Keratinocyte (primary cell): ENCODE results near the gene PLEKHO1. TPM values are rescaled to one million over a fixed set of nuclear protein-coding genes. Genes with fewer than 3 reads are reported as not detected.
"Not testable (repeated sequence)": the region's sequence is repeated elsewhere in the genome, so short reads cannot be mapped to it uniquely, and the experiment has no call there.

ENCODE experiments used
- DNase-seq: peaks from one replicate; pipeline ENCODE4 v3.0.0-alpha.2; 2011; ENCODE audit warnings: low read depth, missing footprints, low spot score
- FAIRE-seq: peaks from 2 replicates; lab custom pipeline; 2011; peaks lifted over from hg19 to GRCh38; lab: Jason Lieb, UNC
- H2AFZ ChIP-seq: 2 replicates; pipeline ENCODE4 v1.6.0; 2012; ENCODE audit warnings: low read length, control low read depth, inconsistent platforms; ENCODE audit not compliant: control insufficient read depth
- H3K27ac ChIP-seq: 2 replicates; pipeline ENCODE4 v1.5.1; 2011; ENCODE audit warnings: low read length; ENCODE audit not compliant: control insufficient read depth, insufficient read depth
- H3K27me3 ChIP-seq: 3 replicates; pipeline ENCODE4 v1.6.0; 2011; ENCODE audit warnings: low read length; ENCODE audit not compliant: control insufficient read depth, insufficient read depth; ENCODE audit errors: extremely low read depth
- H3K36me3 ChIP-seq, 2 experiments: 2 replicates in 1 of 2; 3 replicates in 1 of 2; pipeline ENCODE4 v1.5.1; 2011; ENCODE audit warnings: low read length in 2 of 2, mild to moderate bottlenecking in 1 of 2; ENCODE audit not compliant: control insufficient read depth in 2 of 2, insufficient read depth in 2 of 2; ENCODE audit errors: extremely low read depth in 1 of 2
- H3K4me1 ChIP-seq: 3 replicates; pipeline ENCODE4 v1.5.1; 2011; ENCODE audit warnings: low read length; ENCODE audit not compliant: control insufficient read depth, insufficient read depth; ENCODE audit errors: extremely low read depth
- H3K4me2 ChIP-seq: 3 replicates; pipeline ENCODE4 v1.6.0; 2011; ENCODE audit warnings: low read depth, low read length; ENCODE audit not compliant: control insufficient read depth, insufficient read depth; ENCODE audit errors: extremely low read depth
- H3K4me3 ChIP-seq, 3 experiments: fragments of 200-600 bp in 1 of 3; sonication (generic) in 1 of 3; 2 replicates in 2 of 3; 3 replicates in 1 of 3; pipeline ENCODE4 v1.5.1; 2011 to 2016; ENCODE audit warnings: low read length in 3 of 3, mild to moderate bottlenecking in 3 of 3, control low read depth in 2 of 3, inconsistent platforms in 1 of 3, low read depth in 1 of 3, mixed read lengths in 1 of 3, mixed run types in 1 of 3, moderate library complexity in 1 of 3; ENCODE audit not compliant: control insufficient read depth in 2 of 3, insufficient read depth in 2 of 3; ENCODE audit errors: extremely low read depth in 1 of 3
- H3K79me2 ChIP-seq: 2 replicates; pipeline ENCODE4 v1.6.0; 2012; ENCODE audit warnings: low read length; ENCODE audit not compliant: control insufficient read depth, insufficient read depth
- H3K9ac ChIP-seq: 3 replicates; pipeline ENCODE4 v1.6.0; 2011; ENCODE audit warnings: low read length; ENCODE audit not compliant: control insufficient read depth, insufficient read depth; ENCODE audit errors: extremely low read depth
- H3K9me1 ChIP-seq: 3 replicates; pipeline ENCODE4 v1.6.0; 2011; ENCODE audit warnings: low read length; ENCODE audit not compliant: control insufficient read depth, insufficient read depth; ENCODE audit errors: extremely low read depth
- H3K9me3 ChIP-seq: 2 replicates; pipeline ENCODE4 v1.5.1; 2012; ENCODE audit warnings: low read depth, low read length; ENCODE audit not compliant: control insufficient read depth
- H4K20me1 ChIP-seq: 3 replicates; pipeline ENCODE4 v1.6.0; 2011; ENCODE audit warnings: low read length; ENCODE audit not compliant: control insufficient read depth, insufficient read depth; ENCODE audit errors: extremely low read depth
- EZH2 ChIP-seq: IDR thresholded peaks from one replicate; pipeline ENCODE4 v1.6.1; 2012; ENCODE audit warnings: inconsistent platforms, mild to moderate bottlenecking, low read length, moderate library complexity
- dilution Hi-C: fragments of 300-500 bp; cut with MboI; formaldehyde crosslinking; loops from one replicate; pipeline ENCODE4 v1.7.0; 2020; ENCODE audit warnings: low sequenced_read_pairs; ENCODE audit not compliant: extremely low pct_ligation_motif_present
- polyA plus RNA-seq, 5 experiments: library from polyadenylated mRNA; depleted of rRNA in 3 of 5; stranded (reverse) in 3 of 5; stranded (forward) in 1 of 5; unstranded in 1 of 5; fragments of >200 nt; gene quantifications; 1 replicate in 1 of 5; 2 replicates in 3 of 5; 3 replicates in 1 of 5; pipeline versions ENCODE4 v1.2.1 to v1.2.3, GENCODE V29; 2011 to 2012; ENCODE audit warnings: missing spikeins in 2 of 5, low read depth in 1 of 5, low replicate concordance in 1 of 5
- TF ChIP-seq, protein P1 (sequence below), 3 experiments: IDR thresholded peaks in 1 of 3; conservative IDR thresholded peaks in 1 of 3; optimal IDR thresholded peaks in 1 of 3; 2 replicates in 2 of 3; 3 replicates in 1 of 3; pipeline versions ENCODE3 to v1.5.1; 2011; ENCODE audit warnings: low read length in 3 of 3, mild to moderate bottlenecking in 3 of 3, moderate library complexity in 2 of 3, control low read depth in 1 of 3, inconsistent platforms in 1 of 3; ENCODE audit not compliant: insufficient read depth in 2 of 3; ENCODE audit errors: extremely low read depth in 1 of 3

PLEKHO1 gene
- polyA plus RNA-seq, 1 donor (not counting 4 experiments of a cell fraction or from before 2014, with no cell fraction given), result 2.7 TPM

DNA sequence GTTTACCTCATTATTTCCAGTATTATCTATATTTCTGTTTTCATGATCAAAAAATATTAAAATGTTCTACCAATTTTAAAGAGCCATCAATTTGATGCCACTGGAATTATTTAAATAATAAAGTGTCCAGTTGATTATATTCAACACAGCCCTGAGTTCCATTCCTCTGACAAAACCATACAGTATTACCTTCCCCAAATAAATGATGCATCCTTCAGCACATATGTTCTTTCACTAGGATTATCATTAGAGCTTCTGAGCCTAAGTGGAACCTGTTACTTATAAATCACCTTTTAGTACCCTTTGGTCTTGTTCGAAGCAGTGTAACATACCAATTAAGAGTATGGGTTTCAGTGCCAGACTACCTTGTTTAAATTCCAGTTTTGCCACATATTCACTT is 17.3 kb upstream of the PLEKHO1 start:
- H3K9ac ChIP-seq, result no peak overlapping the region
- no peak overlapping the region for H2AFZ ChIP-seq
- no peak overlapping the region for H3K4me3 ChIP-seq
- no peak for TF ChIP-seq EZH2
- TF ChIP-seq, protein P1, sequence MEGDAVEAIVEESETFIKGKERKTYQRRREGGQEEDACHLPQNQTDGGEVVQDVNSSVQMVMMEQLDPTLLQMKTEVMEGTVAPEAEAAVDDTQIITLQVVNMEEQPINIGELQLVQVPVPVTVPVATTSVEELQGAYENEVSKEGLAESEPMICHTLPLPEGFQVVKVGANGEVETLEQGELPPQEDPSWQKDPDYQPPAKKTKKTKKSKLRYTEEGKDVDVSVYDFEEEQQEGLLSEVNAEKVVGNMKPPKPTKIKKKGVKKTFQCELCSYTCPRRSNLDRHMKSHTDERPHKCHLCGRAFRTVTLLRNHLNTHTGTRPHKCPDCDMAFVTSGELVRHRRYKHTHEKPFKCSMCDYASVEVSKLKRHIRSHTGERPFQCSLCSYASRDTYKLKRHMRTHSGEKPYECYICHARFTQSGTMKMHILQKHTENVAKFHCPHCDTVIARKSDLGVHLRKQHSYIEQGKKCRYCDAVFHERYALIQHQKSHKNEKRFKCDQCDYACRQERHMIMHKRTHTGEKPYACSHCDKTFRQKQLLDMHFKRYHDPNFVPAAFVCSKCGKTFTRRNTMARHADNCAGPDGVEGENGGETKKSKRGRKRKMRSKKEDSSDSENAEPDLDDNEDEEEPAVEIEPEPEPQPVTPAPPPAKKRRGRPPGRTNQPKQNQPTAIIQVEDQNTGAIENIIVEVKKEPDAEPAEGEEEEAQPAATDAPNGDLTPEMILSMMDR (optimal IDR thresholded peaks at IDR 0.05 in 1 of 3, IDR thresholded peaks at IDR 0.05 in 1 of 3, conservative IDR thresholded peaks at IDR 0.05 in 1 of 3; ENCODE audit: extremely low read depth in 1 of 3, insufficient read depth in 2 of 3, low read length in 3 of 3), result no peak
- no peak overlapping the region for H3K4me2 ChIP-seq
- FAIRE-seq (no peak), DNase-seq (no peak)
- H3K36me3 ChIP-seq, result no peaks in the 10 kb centered on the region
- no peaks in the 10 kb centered on the region for H4K20me1 ChIP-seq
- dilution Hi-C loops, result no loop called here
- H3K79me2 ChIP-seq, result no peaks in the 10 kb centered on the region
- H3K9me3 ChIP-seq, result no peaks in the 10 kb centered on the region
- no peaks in the 10 kb centered on the region for H3K9me1 ChIP-seq
- H3K27me3 ChIP-seq, result no peaks in the 10 kb centered on the region
- H3K4me1 ChIP-seq, result peaks cover 8% of the 10 kb centered on the region
- no peak overlapping the region for H3K27ac ChIP-seq

DNA sequence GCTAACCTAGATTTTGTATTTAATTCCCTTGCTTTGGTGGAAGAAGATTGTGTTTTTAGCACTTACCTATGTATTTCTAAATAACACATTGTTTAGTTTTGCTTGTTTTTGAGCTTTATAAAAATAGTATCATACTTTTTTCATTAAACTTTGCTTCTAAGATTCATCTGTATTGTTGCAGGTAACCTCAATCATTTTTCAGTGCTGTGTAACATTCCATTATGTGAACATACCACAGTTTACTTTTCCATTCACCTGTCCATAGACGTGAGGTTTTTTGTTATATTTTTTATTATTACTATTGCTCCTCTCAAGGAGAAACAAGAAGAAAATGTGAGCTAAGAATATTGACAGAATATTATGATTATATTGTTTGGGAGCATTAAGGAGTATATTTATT is 15.2 kb upstream of the PLEKHO1 start:
- no peaks in the 10 kb centered on the region for H3K9me3 ChIP-seq
- H3K4me3 ChIP-seq, result no peak overlapping the region
- H4K20me1 ChIP-seq, result no peaks in the 10 kb centered on the region
- no peak overlapping the region for H2AFZ ChIP-seq
- H3K4me1 ChIP-seq, result peaks cover 5% of the 10 kb centered on the region
- no peak for FAIRE-seq
- no peak for DNase-seq
- no peak overlapping the region for H3K27ac ChIP-seq
- H3K79me2 ChIP-seq, result no peaks in the 10 kb centered on the region
- H3K9ac ChIP-seq, result no peak overlapping the region
- TF ChIP-seq, protein P1 (optimal IDR thresholded peaks at IDR 0.05 in 1 of 3, IDR thresholded peaks at IDR 0.05 in 1 of 3, conservative IDR thresholded peaks at IDR 0.05 in 1 of 3; ENCODE audit: extremely low read depth in 1 of 3, insufficient read depth in 2 of 3, low read length in 3 of 3), result no peak
- no peak for TF ChIP-seq EZH2
- no peaks in the 10 kb centered on the region for H3K36me3 ChIP-seq
- no peaks in the 10 kb centered on the region for H3K27me3 ChIP-seq
- dilution Hi-C loops, result no loop called here
- no peak overlapping the region for H3K4me2 ChIP-seq
- no peaks in the 10 kb centered on the region for H3K9me1 ChIP-seq

DNA sequence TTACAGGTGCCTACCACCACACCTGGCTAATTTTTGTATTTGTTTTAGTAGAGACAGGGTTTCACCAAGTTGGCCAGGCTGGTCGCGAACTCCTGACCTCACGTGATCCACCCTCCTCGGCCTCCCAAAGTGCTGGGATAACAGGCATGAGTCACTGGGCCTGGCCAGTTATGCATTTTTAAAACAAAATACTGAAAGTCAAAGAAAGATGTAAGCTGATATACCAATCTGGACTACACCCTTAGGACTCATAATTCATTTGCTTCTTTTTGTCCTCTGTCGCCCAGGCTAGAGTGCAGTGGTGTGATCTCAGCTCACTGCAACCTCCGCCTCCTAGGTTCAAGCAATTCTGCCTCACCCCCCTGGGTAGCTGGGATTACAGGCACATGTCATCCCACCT is 14.3 kb upstream of the PLEKHO1 start:
- H3K36me3 ChIP-seq, dilution Hi-C loops: not testable (repeated sequence)

More for the DNA sequence above, 14.3 kb upstream of the PLEKHO1 start:
- H3K4me1 ChIP-seq, H2AFZ ChIP-seq, H4K20me1 ChIP-seq, H3K79me2 ChIP-seq, H3K9me1 ChIP-seq, FAIRE-seq, H3K27ac ChIP-seq, H3K9ac ChIP-seq, H3K9me3 ChIP-seq, H3K4me2 ChIP-seq, H3K4me3 ChIP-seq, DNase-seq, H3K27me3 ChIP-seq: not testable (repeated sequence)
